Suppressor macrophage treated with lipopolysaccharide for 4 hours (primary cell): ENCODE data around the gene LCTL.

Experiments
- DNase-seq: peaks from one replicate; pipeline ENCODE4 v3.0.0-alpha.2; 2020

Gene LCTL, protein sequence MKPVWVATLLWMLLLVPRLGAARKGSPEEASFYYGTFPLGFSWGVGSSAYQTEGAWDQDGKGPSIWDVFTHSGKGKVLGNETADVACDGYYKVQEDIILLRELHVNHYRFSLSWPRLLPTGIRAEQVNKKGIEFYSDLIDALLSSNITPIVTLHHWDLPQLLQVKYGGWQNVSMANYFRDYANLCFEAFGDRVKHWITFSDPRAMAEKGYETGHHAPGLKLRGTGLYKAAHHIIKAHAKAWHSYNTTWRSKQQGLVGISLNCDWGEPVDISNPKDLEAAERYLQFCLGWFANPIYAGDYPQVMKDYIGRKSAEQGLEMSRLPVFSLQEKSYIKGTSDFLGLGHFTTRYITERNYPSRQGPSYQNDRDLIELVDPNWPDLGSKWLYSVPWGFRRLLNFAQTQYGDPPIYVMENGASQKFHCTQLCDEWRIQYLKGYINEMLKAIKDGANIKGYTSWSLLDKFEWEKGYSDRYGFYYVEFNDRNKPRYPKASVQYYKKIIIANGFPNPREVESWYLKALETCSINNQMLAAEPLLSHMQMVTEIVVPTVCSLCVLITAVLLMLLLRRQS

DNA sequence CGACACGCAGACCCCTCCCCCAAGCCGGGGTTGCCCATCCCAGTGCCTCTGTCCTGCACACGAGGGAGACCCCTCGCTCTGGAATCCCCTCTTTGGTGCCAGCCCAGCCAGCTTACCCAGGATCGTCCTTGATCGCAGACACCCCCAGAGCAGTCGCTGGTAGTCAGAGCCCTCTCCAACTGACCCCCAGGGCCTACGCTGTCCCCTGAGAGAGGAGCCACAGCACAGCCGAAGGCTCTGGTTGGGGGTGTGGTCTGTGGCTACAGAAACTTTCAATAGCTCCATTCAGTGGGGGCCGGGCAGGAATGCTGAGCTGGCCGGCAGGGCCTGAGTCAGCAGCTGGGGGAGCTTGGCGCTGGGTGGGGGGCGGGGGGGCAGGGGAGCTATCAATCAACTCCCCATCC is at the start of gene LCTL:
LCTL (minus strand) TSS at position 258 of the 404 bp plus-strand sequence. CDS start 633 bp downstream, outside the sequence.
- DNase-seq = no peak

DNA sequence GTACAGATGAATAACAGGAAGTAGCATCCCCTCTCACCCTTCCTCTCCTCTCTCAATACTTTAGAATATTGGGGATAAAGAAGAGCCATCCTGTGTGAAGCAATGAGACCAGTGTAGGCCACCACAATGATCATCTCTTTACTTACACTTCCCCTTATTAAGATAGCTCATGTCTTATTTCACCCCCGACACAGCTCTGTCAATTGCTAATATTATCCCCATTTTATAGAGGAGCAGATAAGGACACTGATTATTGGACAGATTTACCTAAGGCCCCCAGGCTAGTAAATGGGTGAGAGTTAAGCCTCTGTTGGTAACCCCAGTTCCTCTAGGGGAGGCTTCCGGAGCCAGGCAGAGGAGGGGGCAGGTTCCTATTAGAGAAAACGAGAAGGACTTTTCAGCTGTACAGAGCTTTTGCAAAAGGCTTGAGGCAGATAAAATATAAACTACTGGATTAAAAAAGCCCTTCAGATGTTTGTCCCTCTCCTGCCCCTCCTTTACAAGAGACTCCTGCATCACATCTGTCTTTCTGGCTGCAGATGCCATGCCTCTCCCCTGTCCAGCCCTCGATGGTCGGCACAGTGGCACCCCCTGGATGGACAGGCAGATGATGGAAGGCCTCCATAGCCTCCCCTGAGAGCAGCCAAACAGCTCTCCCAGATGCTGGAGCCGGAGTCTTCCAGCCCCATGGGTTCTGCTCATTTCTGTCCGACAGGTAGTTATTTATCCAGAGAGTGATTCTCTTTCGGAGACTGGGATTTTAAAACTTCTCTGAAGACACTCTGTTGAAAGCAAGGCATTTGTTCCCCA is 49.4 kb upstream of the LCTL start:
- DNase-seq = peak; percentile 53

DNA sequence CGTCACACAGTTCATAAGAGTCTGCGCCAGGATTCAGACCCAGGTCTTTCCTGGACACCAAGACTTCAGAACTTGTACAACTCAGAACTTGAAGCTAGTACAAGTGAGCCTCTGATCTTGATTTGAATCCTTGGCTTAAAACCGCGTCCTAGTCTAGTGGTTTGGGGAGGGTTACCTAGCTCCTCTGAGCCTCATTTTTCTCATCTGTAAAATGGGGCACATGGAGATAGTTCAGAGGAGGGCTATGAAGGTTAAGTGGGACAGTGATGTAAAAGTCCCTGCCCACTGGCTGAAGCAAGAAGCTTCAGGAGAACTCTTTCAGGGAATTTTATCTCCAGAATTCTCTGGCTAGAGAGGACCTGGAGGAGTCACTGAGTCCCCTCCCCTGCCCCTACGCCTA is 48.7 kb upstream of the LCTL start:
- no peak for DNase-seq

DNA sequence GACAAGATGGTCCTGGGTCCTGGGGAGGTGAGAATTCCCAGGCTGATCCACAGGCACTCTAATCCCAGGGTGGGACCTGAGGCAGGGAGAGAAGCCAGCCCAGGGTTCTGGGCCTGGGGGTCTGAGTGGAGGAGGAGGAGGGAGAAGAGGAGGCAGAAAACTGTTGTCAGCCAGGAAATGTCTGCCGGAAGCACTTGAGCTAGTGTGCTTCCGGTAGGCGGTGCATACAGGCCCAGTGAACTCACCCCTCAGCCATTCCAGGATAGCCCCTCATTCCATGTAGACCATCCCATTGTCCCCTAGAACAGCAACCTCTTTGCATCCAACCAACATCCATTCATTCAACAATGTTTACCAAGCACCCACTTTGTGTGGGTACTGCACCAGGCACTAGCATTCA is 47.9 kb upstream of the LCTL start:
- no peak for DNase-seq

DNA sequence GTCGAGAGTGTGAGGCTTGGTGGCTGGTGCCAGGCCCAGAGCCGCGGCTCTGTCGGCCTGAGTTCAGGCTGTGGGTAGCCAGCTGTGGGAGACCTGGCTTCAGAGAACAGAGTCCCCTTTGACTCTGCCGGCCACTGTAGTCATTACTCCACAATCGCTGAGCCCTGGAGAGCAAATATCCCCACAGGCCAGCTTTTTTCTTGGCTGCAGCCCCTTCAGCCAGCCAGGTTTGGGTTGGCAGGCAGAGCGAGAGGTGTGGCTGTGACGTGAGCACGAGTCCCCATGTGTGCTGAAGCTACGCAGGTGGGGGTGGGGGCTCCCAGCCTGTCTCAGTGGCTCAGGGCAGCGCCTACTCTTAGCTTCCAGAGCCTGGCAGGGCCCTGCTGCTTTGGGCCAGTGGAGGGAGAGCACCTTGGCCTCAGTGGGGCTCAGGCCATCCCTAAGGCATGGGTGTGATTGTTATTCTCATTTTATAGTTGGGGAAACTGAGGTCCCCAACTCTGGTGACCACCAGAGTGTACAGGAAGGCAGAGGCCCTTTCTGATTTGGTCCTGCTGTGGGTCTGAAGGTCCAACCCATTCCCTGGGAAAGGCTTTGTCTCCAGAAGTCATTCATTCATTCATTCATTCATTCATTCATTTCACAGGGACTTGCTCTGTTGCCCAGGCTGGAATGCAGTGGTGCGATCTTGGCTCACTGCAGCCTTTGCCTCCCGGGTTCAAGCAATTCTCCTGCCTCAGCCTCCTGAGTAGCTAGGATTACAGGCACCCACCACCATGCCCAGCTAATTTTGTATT is 45.7 kb upstream of the LCTL start:
- no peak for DNase-seq

DNA sequence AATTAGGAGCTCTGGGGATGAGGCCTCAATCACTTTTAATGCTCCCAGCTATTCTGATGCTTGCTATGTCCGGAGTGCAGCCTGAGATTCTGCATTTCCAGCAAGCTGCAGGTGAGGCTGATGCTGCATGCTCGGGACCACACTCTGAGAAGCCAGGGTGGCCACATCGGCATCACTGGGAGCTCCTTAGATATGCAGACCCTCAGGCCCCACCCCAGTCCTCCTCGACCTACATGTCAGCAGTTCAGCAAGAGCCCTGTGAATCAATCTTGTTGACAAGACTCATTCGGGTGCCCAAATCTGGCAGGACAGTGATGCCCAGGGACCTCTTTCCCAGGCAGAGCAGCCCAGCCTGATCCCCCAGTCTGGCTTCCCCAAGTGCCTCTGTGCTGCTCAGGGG is 44.1 kb upstream of the LCTL start:
- DNase-seq = no peak

DNA sequence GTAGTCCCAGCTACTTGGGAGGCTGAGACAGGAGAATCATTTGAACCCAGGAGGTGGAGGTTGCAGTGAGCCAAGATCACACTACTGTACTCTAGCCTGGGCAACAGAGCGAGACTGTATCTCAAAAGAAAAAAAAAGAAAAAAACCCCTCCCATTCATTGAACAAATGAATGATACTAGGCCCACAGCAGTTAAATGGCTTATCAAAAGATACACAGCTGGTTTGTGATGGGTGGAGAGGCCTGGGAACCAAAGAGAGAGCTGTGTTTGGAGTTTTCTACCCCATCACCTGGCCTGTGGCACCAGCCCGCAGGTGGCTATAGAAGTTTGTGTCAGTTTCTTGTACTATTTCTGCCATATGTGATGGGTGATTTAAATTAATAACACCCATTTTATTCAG is 43.1 kb upstream of the LCTL start:
- no peak for DNase-seq

DNA sequence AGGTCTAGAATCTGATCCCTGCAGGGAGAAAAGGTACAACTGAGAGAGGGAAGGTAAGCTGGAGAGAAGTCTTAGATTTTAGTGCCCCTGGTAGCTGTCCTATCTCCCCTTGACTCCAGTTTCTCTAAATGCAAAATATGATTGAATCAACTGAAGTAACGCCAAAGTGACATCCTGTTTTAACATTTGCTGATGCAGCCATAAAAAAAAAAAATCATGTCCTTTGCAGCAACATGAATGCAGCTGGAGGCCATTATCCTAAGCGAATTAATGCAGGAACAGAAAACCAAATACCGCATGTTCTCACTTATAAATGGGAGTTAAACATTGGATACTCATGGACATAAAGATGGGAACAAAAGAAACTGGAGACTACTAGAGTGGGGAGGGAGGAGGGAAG is 42.4 kb upstream of the LCTL start:
- DNase-seq = no peak

DNA sequence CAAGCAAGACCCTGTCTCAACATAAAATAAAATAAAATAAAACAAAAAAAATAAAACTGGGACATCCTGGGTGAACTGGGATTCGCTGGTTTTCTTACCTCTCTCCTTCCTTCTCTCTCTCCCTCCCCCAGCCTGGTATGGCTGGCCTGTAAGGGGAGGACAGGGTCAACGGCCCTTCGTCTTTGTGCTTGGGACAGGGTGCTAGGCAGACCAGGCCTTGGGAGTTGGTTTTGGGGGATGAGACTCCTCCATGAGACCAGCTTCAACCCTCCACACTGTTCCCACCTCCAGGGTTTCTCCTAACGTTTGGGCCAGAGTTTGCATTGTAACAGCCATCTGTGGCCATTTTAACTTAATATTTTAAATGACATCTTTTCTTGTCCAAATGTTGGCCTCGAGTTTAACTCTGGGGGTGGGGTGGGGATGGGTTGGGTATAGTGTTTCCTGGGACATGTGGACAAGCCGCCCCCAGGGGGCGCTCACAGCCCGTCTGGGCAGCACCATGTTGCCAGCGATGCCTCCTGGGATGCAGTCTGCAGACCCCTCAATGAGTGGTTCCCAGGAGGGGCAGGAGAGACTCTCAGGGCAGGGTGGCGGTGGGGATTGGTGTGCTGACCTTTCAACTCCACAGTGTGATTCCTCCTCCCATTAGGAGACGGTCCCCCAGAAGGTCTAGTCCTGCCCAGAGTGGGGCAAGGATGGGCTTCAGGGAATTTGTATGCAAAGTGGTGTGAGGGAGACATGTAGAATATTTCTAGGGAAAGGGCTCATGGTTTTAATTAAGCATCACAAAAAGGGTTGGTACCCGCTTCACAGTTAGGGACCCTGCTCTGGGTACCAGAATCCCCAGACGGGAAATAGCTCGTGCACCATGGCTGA is 37.7 kb upstream of the LCTL start:
- peak; percentile 83 for DNase-seq

DNA sequence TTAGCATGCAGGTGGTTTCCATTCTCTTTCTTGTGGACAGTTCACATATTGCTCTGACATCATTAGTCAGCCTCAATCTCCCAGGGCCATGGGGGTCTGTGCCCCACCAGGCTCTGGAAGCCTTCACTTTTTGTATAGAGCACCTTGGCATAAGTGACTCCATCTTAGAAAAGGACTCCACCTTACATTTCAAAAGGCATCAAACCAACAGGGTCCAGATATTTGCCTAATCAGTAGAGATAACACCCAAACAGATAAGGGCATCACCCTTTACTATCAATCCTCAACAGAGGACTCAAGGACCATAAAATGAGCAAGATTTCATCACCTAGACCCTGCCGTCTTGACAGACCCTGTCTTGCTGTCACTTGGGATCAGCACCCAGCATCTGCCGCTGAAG is 35.7 kb upstream of the LCTL start:
- DNase-seq = no peak

DNA sequence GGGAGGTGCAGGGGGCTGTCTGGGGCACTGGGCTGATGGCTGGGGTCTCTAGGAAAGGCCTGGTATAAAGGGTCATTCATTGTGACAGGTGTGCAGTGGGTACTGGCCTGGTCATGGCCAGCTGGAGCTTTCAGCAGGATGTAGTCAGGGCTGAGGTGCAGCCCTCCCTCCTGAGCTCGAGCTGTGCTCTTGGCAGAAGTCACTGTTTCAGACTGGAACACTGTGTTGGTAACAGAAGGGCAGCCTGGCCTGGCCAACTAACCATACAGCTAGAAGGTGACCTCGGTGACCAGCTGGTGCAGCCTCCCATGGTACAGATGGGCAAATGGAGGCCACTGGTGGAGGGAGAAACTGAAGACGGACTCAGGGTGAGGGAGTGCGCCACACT is 34.4 kb upstream of the LCTL start:
- DNase-seq = no peak

DNA sequence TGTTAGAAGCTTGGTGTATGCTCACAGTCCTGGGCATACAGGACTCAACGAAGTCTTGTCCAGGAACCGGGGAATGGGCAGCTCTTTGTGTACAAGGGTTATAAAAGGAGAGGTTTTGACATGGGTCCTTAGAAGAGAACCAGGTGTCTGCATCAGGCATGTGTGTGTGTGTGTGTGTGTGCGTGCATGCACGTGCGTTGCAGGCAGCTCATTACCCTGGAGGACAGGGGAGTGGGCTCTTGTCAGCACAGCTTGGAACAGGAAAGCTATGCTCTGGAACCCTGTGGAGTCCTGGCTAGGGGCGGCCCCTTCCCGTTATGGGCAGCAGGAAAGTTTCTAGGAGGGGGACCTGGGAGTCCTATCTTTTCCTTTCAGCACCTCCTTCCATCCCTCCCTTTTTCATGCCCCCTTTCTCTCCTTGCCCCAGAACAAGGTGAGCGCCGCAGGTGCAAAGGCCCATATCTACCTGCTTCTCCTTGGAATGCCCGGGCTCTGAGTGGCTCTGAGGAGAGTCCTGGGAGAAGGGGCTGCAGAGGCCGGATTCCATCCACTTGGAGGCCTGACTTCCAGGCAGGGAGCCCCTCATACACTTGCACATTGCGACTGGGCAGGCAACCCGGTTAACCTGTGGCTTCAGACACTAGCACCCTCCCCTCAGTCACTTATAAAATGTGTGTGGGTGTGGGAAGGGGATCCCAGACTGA is 33.9 kb upstream of the LCTL start:
- no peak for DNase-seq

DNA sequence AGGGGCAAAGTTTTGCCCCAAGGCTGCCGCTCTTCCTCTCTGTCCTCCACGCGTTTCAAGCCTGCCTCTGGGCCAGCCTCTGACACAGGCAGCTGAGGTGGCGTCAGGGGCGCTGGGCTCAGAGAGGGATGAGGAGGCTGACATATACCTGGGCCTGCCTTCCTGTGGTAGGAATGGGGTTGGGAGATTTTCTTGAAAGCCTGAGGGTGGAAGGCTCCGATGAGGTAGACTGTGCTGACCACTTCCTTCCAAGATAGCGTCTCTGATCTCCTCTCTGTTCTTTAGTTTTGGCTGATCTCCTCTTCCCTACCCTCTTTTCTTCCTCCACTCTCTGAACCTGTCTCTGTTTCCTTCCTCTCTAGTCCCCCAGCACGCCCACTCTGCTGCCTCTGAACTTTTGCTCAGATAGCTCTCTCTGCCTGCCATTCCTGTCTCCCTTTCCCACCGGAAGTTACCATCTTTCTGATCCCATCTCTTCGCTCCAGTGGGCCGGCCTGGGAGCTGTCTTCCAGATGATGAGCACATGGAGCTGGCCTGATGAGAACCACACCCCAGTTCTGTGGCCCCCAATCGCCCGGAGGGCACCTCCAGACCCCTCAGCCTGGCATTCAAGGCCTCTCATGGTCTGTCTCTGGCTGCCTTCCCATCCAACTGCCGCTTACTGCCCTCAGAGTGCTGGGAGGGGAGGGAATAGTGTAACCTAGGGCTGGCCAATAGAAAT is 32.5 kb upstream of the LCTL start:
- DNase-seq = no peak

DNA sequence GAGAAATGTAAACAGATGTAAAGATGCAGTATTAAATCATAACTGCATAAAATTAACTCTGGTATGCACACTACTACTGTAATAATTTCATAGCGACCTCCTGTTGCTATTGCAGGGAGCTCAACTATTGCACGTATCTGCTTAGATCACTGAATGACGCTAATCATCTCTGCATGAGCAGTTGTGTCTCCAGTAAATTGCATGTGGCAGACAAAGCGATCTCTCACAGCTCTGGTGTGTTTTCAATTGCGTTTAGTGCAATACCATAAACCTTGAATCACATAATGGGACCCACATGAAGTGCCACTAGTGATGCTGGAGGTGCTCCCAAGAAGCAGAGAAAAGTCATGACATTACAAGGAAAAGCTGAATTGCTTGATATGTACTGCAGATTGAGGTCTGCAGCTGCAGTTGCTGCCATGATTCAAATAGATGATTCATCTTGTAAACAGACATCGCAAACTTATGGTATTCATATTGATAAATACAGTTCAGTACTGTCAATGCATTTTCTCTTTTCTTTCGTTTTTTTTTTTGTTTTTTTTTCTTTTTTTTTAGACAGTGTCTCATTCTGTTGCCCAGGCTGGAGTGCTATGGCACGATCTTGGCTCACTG is 30.2 kb upstream of the LCTL start:
- no peak for DNase-seq

DNA sequence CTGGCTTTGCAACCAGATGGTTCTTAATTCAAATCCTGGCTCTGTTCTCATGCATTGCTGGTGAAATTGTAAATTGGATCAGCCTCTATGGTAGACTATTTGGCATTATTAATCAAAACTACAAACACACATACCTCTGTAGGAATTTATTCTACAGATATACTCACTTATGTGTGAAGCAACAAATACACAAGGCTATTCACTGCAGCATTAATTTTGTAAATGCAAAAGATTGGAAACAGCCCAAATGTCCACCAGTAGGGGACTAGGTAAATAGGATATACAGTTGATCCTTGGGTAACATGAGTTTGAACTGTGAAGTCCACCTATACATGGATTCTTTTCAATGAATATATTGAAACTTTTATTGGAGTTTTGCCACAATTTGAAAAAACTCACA is 29.5 kb upstream of the LCTL start:
- no peak for DNase-seq

DNA sequence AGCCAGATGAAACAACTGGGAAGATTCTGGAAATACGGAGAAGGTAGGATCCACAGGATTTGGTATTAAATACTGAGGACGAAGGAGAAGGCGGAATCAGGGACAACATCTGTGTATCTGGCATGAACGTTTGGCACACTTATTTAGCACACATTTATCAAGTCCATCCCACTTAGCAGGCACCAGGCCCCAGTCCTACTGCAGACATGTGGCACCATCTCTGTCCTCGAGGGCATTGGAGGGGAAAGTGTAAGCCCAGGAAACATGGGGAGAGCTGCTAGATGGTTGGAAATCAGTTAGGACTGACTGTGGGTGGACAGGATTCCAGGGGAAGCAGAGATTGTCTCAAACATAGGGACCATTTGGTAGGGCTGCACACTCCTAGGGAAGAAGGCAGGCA is 29.0 kb upstream of the LCTL start:
- no peak for DNase-seq

DNA sequence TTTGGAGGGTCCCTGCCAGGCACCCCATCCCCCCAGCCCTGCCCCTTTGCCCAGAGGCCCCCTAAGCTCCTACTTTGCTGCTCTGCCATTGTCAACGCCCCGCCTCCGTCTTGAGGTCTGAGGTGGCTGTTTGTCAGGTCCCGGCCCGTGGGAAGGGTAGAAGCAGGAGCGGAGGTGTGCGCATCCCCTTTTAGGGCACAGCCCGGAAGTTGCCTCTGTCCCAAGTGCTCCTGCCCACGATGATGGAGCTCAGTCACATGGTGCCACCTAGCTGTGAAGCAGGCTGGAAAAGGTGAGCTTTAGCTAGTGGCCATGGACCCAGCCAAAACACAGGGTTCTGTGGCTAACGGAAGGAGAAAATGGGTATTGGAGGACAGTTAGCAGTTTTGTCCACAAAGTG is 28.5 kb upstream of the LCTL start:
- DNase-seq = no peak

DNA sequence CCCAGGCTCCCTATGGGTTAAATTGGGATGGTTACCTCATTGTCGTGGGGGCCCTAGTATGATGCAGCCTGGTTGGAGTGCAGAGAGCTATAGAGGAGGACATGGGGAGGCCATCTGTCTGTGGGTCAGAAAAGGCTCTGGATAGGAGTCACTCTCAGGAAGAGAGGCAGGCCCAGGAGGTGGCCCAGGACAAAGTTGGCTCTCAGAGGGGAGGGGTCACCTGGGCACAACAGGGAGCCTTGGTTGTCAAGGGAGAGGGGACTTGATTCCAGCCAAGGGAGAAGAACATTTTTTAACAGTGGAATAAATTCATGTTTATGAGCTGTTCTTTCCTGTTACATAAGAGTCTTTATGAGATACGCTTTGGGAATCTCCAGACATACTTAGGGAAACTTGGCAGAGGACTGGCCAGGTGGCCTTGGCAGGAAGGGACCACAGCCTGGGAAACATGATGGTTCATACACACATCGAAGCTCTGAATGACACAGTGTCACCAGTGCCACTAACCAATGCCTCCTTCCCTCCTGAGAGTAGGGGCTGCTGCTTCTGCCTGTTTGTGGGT is 27.5 kb upstream of the LCTL start:
- DNase-seq = no peak

DNA sequence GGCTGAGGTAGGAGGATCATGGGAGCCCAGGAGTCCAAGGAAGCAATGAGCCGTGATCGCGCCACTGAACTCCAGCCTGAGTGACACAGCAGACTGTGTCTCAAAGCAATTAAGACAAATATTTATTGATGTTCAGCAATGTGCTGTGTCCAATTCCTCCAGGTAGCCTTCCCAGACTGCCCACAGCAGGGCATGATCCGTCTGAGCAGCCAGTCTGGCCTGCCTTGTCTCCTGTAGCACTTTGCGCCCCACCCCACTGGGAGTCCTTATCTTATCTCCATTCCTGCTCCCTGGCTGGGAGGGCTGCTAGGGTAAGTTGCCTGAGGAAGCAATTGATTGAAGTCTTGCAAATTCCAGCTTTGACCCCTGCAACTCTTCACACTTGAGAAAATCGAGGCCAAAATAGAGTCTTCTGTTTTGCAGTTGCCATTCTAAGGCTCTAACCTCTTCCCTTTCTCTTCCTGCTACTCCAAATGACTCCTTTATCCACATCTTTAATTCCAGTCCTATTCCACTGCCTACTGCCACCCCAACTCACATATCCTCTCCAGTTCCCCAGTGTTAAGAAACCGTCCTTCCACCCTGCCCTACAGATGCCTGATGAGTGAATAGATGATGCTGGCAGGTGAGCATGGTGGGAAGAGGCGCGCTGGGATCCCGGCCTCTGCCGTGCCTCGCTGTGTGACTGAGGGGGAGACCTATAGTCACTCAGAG is 26.9 kb upstream of the LCTL start:
- no peak for DNase-seq
